ENCODE measurements around the gene TRIB2. TPM values are rescaled to one million over a fixed set of nuclear protein-coding genes. Genes with fewer than 3 reads are reported as not detected.
A peak's percentile ranks its signal among the peaks of the same experiment; 100 is the strongest.

Gene TRIB2
- total and polyA plus RNA-seq, 2 of the 13 experiments (the other 11 are each of a cell fraction or from before 2014, with no cell fraction given): 1.1 to 2.3 TPM

DNA sequence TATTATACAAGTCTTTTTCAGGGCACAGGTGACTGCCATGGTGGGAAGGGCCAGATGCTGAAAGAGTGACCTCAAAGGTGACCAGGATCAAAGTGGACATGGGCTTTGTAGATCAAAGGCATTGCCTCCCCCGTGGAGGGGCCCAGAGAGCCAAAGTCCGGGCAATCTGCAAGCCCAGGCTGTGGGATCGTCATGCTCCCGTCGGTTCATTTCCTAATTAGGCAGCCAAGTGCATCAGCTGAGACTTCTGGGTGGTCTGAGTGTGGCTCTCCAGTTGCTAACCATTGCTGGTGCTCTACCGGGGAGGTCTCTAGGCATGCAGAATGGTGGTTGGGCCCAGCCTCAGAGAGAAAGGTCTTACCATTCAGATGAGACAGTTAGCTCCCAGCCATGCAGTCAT, 61.6 kb downstream of the TRIB2 start (continued):
- TF ChIP-seq SIX1 (CRISPR knock-in tag; IDR thresholded peaks at IDR 0.05; ENCODE audit: borderline replicate concordance) (peak; percentile 50; the same call in 1 of the 2 replicates), MXI1 (IDR thresholded peaks at IDR 0.05; ENCODE audit: borderline replicate concordance, low read depth, low read length) (0 out of 3 replicates have a peak, but pooled peaks have one; percentile 23), TEAD3 (CRISPR knock-in tag; optimal IDR thresholded peaks at IDR 0.05; ENCODE audit: borderline replicate concordance) (peak; percentile 82), ZNF460 (CRISPR knock-in tag; IDR thresholded peaks at IDR 0.05; ENCODE audit: borderline replicate concordance) (peak; percentile 59; the same call in 1 of the 2 replicates), ZMYM3 (CRISPR knock-in tag; IDR thresholded peaks at IDR 0.05) (peak; percentile 85), TBP (CRISPR knock-in tag; IDR thresholded peaks at IDR 0.05) (no peak), ARNTL (CRISPR knock-in tag; IDR thresholded peaks at IDR 0.05) (peak; percentile 76), SALL1 (CRISPR knock-in tag; IDR thresholded peaks at IDR 0.05) (peak; percentile 98), ZBTB8A (CRISPR knock-in tag; IDR thresholded peaks at IDR 0.05; ENCODE audit: borderline replicate concordance, low read depth) (no peak), AKAP8 (CRISPR knock-in tag; IDR thresholded peaks at IDR 0.05) (0 out of 2 replicates have a peak, but pooled peaks have one; percentile 35), ZNF230 (CRISPR knock-in tag; IDR thresholded peaks at IDR 0.05) (no peak), EEA1 (CRISPR knock-in tag; IDR thresholded peaks at IDR 0.05; ENCODE audit: borderline replicate concordance) (no peak), FOXA3 (CRISPR knock-in tag; IDR thresholded peaks at IDR 0.05) (peak; percentile 74), HHEX (CRISPR knock-in tag; IDR thresholded peaks at IDR 0.05) (peak; percentile 82), ZNF556 (CRISPR knock-in tag; IDR thresholded peaks at IDR 0.05; ENCODE audit: borderline replicate concordance) (peak; percentile 45; the same call in 1 of the 2 replicates), CBX1 (IDR thresholded peaks at IDR 0.05; ENCODE audit: low read depth) (no peak), LCORL (IDR thresholded peaks at IDR 0.05) (no peak), LCORL (CRISPR knock-in tag; IDR thresholded peaks at IDR 0.05) (peak; percentile 87), ZNF331 (CRISPR knock-in tag; IDR thresholded peaks at IDR 0.05) (peak; percentile 88), TARDBP (CRISPR knock-in tag; IDR thresholded peaks at IDR 0.05) (peak; percentile 82), TBL1XR1 (IDR thresholded peaks at IDR 0.05; ENCODE audit: borderline replicate concordance, low read length, partially characterized antibody) (peak; percentile 86), HDAC2 (CRISPR knock-in tag; IDR thresholded peaks at IDR 0.05) (peak; percentile 76), PPARG (CRISPR knock-in tag; conservative IDR thresholded peaks at IDR 0.05) (peak; percentile 91), SPEN (CRISPR knock-in tag; IDR thresholded peaks at IDR 0.05; ENCODE audit: low read depth) (peak; percentile 67; the same call in 1 of the 2 replicates)
- TF ChIP-seq, protein P1, sequence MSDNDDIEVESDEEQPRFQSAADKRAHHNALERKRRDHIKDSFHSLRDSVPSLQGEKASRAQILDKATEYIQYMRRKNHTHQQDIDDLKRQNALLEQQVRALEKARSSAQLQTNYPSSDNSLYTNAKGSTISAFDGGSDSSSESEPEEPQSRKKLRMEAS (IDR thresholded peaks at IDR 0.05): peak; percentile 77
- TF ChIP-seq, protein P2, sequence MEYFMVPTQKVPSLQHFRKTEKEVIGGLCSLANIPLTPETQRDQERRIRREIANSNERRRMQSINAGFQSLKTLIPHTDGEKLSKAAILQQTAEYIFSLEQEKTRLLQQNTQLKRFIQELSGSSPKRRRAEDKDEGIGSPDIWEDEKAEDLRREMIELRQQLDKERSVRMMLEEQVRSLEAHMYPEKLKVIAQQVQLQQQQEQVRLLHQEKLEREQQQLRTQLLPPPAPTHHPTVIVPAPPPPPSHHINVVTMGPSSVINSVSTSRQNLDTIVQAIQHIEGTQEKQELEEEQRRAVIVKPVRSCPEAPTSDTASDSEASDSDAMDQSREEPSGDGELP (IDR thresholded peaks at IDR 0.05; ENCODE audit: borderline replicate concordance, low read depth): peak; percentile 91; the same call in 1 of the 2 replicates
- TF ChIP-seq, protein P3, sequence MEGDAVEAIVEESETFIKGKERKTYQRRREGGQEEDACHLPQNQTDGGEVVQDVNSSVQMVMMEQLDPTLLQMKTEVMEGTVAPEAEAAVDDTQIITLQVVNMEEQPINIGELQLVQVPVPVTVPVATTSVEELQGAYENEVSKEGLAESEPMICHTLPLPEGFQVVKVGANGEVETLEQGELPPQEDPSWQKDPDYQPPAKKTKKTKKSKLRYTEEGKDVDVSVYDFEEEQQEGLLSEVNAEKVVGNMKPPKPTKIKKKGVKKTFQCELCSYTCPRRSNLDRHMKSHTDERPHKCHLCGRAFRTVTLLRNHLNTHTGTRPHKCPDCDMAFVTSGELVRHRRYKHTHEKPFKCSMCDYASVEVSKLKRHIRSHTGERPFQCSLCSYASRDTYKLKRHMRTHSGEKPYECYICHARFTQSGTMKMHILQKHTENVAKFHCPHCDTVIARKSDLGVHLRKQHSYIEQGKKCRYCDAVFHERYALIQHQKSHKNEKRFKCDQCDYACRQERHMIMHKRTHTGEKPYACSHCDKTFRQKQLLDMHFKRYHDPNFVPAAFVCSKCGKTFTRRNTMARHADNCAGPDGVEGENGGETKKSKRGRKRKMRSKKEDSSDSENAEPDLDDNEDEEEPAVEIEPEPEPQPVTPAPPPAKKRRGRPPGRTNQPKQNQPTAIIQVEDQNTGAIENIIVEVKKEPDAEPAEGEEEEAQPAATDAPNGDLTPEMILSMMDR (CRISPR knock-in tag; IDR thresholded peaks at IDR 0.05): no peak
- TF ChIP-seq, protein P4, sequence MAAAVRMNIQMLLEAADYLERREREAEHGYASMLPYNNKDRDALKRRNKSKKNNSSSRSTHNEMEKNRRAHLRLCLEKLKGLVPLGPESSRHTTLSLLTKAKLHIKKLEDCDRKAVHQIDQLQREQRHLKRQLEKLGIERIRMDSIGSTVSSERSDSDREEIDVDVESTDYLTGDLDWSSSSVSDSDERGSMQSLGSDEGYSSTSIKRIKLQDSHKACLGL (CRISPR knock-in tag; IDR thresholded peaks at IDR 0.05): no peak
